OCI-LY3 (cell line): ENCODE measurements around the gene CLTCL1.

Experiments
- EZH2phosphoT487 ChIP-seq: fragments of 200-600 bp; shearing (Covaris generic); IDR thresholded peaks from 2 replicates; pipeline ENCODE4 v1.6.1; 2018; ENCODE audit warnings: antibody characterized with exemption, mixed run types, low read depth
- TF ChIP-seq, protein P1 (sequence below): fragments of 200-600, 300-600 bp; sonication (generic); IDR thresholded peaks from 2 replicates; pipeline ENCODE4 v1.5.1; 2014; ENCODE audit warnings: antibody characterized with exemption, low read length, low read depth

DNA sequence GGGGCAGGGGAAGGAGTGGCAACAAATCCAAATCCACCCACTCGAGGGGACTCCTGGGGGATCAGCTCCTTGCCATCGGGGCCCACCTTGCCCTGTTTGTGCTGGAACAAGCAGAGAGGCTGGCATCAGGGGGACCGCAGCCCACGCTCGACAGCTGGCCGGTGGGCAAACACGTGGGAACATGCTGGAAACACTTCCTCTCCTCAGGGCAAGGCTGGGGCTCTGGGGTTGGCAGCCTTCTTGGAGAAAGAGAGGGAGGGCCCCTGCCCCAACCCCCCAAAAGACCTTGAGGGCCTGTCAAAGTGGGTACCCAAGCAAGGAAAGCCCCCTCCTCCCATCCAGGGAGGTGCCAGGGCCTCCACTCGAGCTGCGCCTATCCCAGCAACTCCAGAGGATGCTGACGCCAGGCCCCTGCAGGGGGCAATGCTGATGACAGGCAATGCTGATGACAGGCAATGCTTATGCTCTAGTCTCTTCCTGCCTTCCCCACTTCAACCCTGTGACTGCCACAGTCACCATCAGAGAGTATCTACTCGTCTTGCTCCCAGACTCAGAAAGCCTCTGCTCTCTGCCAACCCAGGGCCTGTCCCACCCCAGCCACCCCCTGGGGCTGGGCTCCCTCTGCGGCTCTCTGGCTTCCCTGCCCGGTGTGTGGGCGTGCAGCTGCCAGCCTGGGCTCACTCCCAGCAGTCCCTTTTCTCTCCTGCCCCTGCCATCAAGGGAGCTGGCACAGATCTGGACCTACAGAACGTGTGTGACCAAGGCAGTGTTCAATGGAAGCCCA is 153.1 kb downstream of the CLTCL1 start:
- TF ChIP-seq, protein P1, sequence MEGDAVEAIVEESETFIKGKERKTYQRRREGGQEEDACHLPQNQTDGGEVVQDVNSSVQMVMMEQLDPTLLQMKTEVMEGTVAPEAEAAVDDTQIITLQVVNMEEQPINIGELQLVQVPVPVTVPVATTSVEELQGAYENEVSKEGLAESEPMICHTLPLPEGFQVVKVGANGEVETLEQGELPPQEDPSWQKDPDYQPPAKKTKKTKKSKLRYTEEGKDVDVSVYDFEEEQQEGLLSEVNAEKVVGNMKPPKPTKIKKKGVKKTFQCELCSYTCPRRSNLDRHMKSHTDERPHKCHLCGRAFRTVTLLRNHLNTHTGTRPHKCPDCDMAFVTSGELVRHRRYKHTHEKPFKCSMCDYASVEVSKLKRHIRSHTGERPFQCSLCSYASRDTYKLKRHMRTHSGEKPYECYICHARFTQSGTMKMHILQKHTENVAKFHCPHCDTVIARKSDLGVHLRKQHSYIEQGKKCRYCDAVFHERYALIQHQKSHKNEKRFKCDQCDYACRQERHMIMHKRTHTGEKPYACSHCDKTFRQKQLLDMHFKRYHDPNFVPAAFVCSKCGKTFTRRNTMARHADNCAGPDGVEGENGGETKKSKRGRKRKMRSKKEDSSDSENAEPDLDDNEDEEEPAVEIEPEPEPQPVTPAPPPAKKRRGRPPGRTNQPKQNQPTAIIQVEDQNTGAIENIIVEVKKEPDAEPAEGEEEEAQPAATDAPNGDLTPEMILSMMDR = no peak
- TF ChIP-seq EZH2phosphoT487 = no peak
